Gastrocnemius medialis (tissue), 4 donors: ENCODE results near the gene CDH23.

Experiments
- CTCF ChIP-seq, 5 experiments: fragments of 450-650 bp in 3 of 5; fragments of 200-600 bp in 2 of 5; sonication (generic) in 2 of 5; IDR thresholded peaks in 4 of 5; conservative IDR thresholded peaks in 1 of 5; 1 replicate in 4 of 5; 2 replicates in 1 of 5; pipeline ENCODE4 v1.5.1; 2016 to 2019; ENCODE audit warnings: antibody characterized with exemption in 5 of 5, mild to moderate bottlenecking in 3 of 5, moderate library complexity in 3 of 5
- POLR2A ChIP-seq, 2 donors: fragments of 450-650 bp; IDR thresholded peaks; one replicate each; pipeline ENCODE4 v1.6.1; 2017; ENCODE audit warnings: antibody characterized with exemption in 2 of 2, mild to moderate bottlenecking in 2 of 2, moderate library complexity in 2 of 2

- no peak for TF ChIP-seq CTCF (IDR thresholded peaks at IDR 0.05 in 4 of 5, conservative IDR thresholded peaks at IDR 0.05 in 1 of 5)
- TF ChIP-seq POLR2A (IDR thresholded peaks at IDR 0.05): no peak
Measured at GRCh38 chr10:71545001-71545400, 148.3 kb downstream of the CDH23 start.
